ENCODE data around the gene BORCS5. TPM values are rescaled to one million over a fixed set of nuclear protein-coding genes. Genes with fewer than 3 reads are reported as not detected.

BORCS5 gene
- total and polyA plus RNA-seq, 2 experiments from 2014 or later = 11.3 to 12.6 TPM

- no peak overlapping the region for H3K27ac Mint-ChIP-seq
- Histone ChIP-seq H3K9me2 (ENCODE audit: insufficient read depth) (no peaks in the 10 kb centered on the region), H3K36me3 (ENCODE audit: insufficient read depth) (peaks cover 29% of the 10 kb centered on the region), H3K27me3 (ENCODE audit: insufficient read depth) (no peaks in the 10 kb centered on the region), H3K4me1 (ENCODE audit: insufficient read depth) (no peaks in the 10 kb centered on the region; the same call in 1 of the 2 replicates), H3F3A (replicated peaks; ENCODE audit: low read depth) (no peaks in the 10 kb centered on the region), H2AFZ (no peak overlapping the region), H4K20me1 (replicated peaks; ENCODE audit: insufficient read depth) (no peaks in the 10 kb centered on the region; the same call in 1 of the 2 replicates), H3K4me3 (no peak overlapping the region), H3K27ac (ENCODE audit: low read depth) (no peak overlapping the region), H3K4me2 (no peak overlapping the region), H3K79me2 (replicated peaks; ENCODE audit: insufficient read depth) (no peaks in the 10 kb centered on the region; the same call in 1 of the 2 replicates)
- no peaks in the 10 kb centered on the region for H3K9me3 Mint-ChIP-seq
- no peak for ATAC-seq
- TF ChIP-seq EZH2 (IDR thresholded peaks at IDR 0.05; ENCODE audit: low read depth, unreplicated experiment) (no peak), REST (IDR thresholded peaks at IDR 0.05; ENCODE audit: unreplicated experiment) (no peak), NANOG (IDR thresholded peaks at IDR 0.05; ENCODE audit: borderline replicate concordance) (no peak), STAT1 (IDR thresholded peaks at IDR 0.05; ENCODE audit: unreplicated experiment) (no peak), ZNF114 (CRISPR knock-in tag; IDR thresholded peaks at IDR 0.05) (no peak), ZNF331 (CRISPR knock-in tag; IDR thresholded peaks at IDR 0.05; ENCODE audit: low read depth) (no peak), ETS1 (IDR thresholded peaks at IDR 0.05) (no peak), CREB1 (CRISPR knock-in tag; IDR thresholded peaks at IDR 0.05; ENCODE audit: low read depth) (no peak), CTCF (conservative IDR thresholded peaks at IDR 0.05; ENCODE audit: low read depth in 2 of 2) (no peak), ZNF462 (CRISPR knock-in tag; IDR thresholded peaks at IDR 0.05) (no peak), EZH2phosphoT487 (IDR thresholded peaks at IDR 0.05; ENCODE audit: unreplicated experiment) (no peak), JUNB (IDR thresholded peaks at IDR 0.05; ENCODE audit: unreplicated experiment) (no peak), POLR2AphosphoS5 (IDR thresholded peaks at IDR 0.05; ENCODE audit: low read depth) (no peak)
- peaks cover 64% of the 10 kb centered on the region for H3K36me3 Mint-ChIP-seq (ENCODE audit: low read depth)
- H3K4me3 Mint-ChIP-seq = no peak overlapping the region
- no peak for DNase-seq (ENCODE audit: low spot score)
- peaks cover 5% of the 10 kb centered on the region for H3K27me3 Mint-ChIP-seq (ENCODE audit: insufficient read depth, low read depth, poor library complexity)
- peaks cover 12% of the 10 kb centered on the region; the same call in 2 of the 3 replicates for H3K4me1 Mint-ChIP-seq
These were observed 124.8 kb downstream of the BORCS5 start for GRCh38 chr12:12481631-12482030.
